Tibial artery (tissue), 4 donors: ENCODE measurements around the gene ATE1.

ENCODE experiments used
- DNase-seq, 2 donors: peaks; one replicate each; pipeline ENCODE4 v3.0.0-alpha.2; 2019
- H3K27ac ChIP-seq, 2 donors: fragments of 200-600 bp; sonication (generic) in 1 of 2; 1 replicate in 1 of 2; 2 replicates in 1 of 2; pipeline ENCODE4 v1.5.1; 2018 to 2019; ENCODE audit warnings: mild to moderate bottlenecking in 1 of 2
- H3K27me3 ChIP-seq, 2 donors: fragments of 200-600 bp; sonication (generic) in 1 of 2; one replicate each; pipeline versions ENCODE4 v1.5.1 to v1.6.0; 2016 to 2019
- H3K36me3 ChIP-seq, 3 donors: fragments of 200-600 bp; sonication (generic) in 2 of 3; one replicate each; pipeline ENCODE4 v1.5.1; 2016 to 2019; ENCODE audit warnings: mild to moderate bottlenecking in 2 of 3
- H3K4me1 ChIP-seq, 4 donors: fragments of 200-600 bp; sonication (generic) in 2 of 4; 1 replicate in 3 of 4; 2 replicates in 1 of 4; pipeline ENCODE4 v1.5.1; 2016 to 2019
- H3K4me3 ChIP-seq, 2 donors: fragments of 200-600 bp; sonication (generic) in 1 of 2; 1 replicate in 1 of 2; 2 replicates in 1 of 2; pipeline ENCODE4 v1.5.1; 2018 to 2019; ENCODE audit warnings: mild to moderate bottlenecking in 2 of 2
- H3K9me3 ChIP-seq, 3 donors: fragments of 200-600 bp; sonication (generic) in 1 of 3; one replicate each; pipeline ENCODE4 v1.5.1; 2016 to 2019
- CTCF ChIP-seq, 2 experiments: fragments of 200-600 bp in 1 of 2; fragments of 450-650 bp in 1 of 2; IDR thresholded peaks; one replicate each; pipeline ENCODE4 v1.5.1; 2017 to 2019; ENCODE audit warnings: antibody characterized with exemption in 2 of 2, mild to moderate bottlenecking in 1 of 2, moderate library complexity in 1 of 2
- intact Hi-C: fragments of 100-400 bp; cut with DNase I; formaldehyde crosslinking; loops from one replicate; pipeline ENCODE4 v1.15.0; 2023; ENCODE audit warnings: low total_unique reads

Gene ATE1

GRCh38 chr10:121835376-121835775 is 92.5 kb downstream of the ATE1 start:
- DNase-seq, result no peak
- Histone ChIP-seq H3K36me3 (peaks cover 0 to 20% (median 14%) of the 10 kb centered on the region in 3 donors), H3K9me3 (no peaks in the 10 kb centered on the region), H3K4me3 (no peak overlapping the region), H3K27me3 (no peaks in the 10 kb centered on the region), H3K4me1 (no peaks in the 10 kb centered on the region), H3K27ac (no peak overlapping the region)
- no peak for TF ChIP-seq CTCF (IDR thresholded peaks at IDR 0.05)
- intact Hi-C loops, result no loop called here

GRCh38 chr10:121834757-121835156 is 93.1 kb downstream of the ATE1 start:
- Histone ChIP-seq H3K9me3 (no peaks in the 10 kb centered on the region), H3K27ac (no peak overlapping the region), H3K27me3 (no peaks in the 10 kb centered on the region), H3K36me3 (peaks cover 0 to 20% (median 14%) of the 10 kb centered on the region in 3 donors), H3K4me1 (no peaks in the 10 kb centered on the region), H3K4me3 (no peak overlapping the region)
- no peak for DNase-seq
- intact Hi-C loops, result no loop called here
- TF ChIP-seq CTCF (IDR thresholded peaks at IDR 0.05), result no peak

- no peaks in the 10 kb centered on the region for H3K4me1 ChIP-seq
These were observed 94.4 kb downstream of the ATE1 start for GRCh38 chr10:121833387-121833786.

GRCh38 chr10:121832647-121833046 is 95.2 kb downstream of the ATE1 start:
- H3K27me3 ChIP-seq, result no peaks in the 10 kb centered on the region
- no peak for TF ChIP-seq CTCF (IDR thresholded peaks at IDR 0.05)
- H3K36me3 ChIP-seq, result peaks cover 14 to 26% (median 19%) of the 10 kb centered on the region in 3 donors
- no peak overlapping the region for H3K27ac ChIP-seq
- no peaks in the 10 kb centered on the region for H3K9me3 ChIP-seq
- H3K4me1 ChIP-seq, result no peaks in the 10 kb centered on the region
- DNase-seq, result no peak
- intact Hi-C loops, result no loop called here
- H3K4me3 ChIP-seq, result no peak overlapping the region

More at GRCh38 chr10:121833387-121833786, 94.4 kb downstream of the ATE1 start:
- Histone ChIP-seq H3K36me3 (peaks cover 7 to 21% (median 14%) of the 10 kb centered on the region in 3 donors), H3K27me3 (no peaks in the 10 kb centered on the region), H3K4me3 (no peak overlapping the region), H3K9me3 (no peaks in the 10 kb centered on the region), H3K27ac (no peak overlapping the region)
- no peak for TF ChIP-seq CTCF (IDR thresholded peaks at IDR 0.05)
- no peak for DNase-seq
- intact Hi-C loops, result no loop called here

GRCh38 chr10:121831777-121832176 is 96.1 kb downstream of the ATE1 start:
- Histone ChIP-seq H3K9me3 (no peaks in the 10 kb centered on the region), H3K27ac (no peak overlapping the region), H3K36me3 (peaks cover 14 to 26% (median 20%) of the 10 kb centered on the region in 3 donors), H3K27me3 (no peaks in the 10 kb centered on the region), H3K4me1 (no peaks in the 10 kb centered on the region), H3K4me3 (no peak overlapping the region)
- intact Hi-C loops, result no loop called here
- no peak for TF ChIP-seq CTCF (IDR thresholded peaks at IDR 0.05)
- DNase-seq, result no peak

GRCh38 chr10:121831237-121831636 is 96.6 kb downstream of the ATE1 start:
- intact Hi-C loops, result no loop called here
- Histone ChIP-seq H3K4me3 (no peak overlapping the region), H3K9me3 (no peaks in the 10 kb centered on the region), H3K27ac (no peak overlapping the region), H3K4me1 (no peaks in the 10 kb centered on the region), H3K27me3 (no peaks in the 10 kb centered on the region), H3K36me3 (peaks cover 14 to 22% (median 19%) of the 10 kb centered on the region in 3 donors)
- no peak for TF ChIP-seq CTCF (IDR thresholded peaks at IDR 0.05)
- DNase-seq, result no peak
